ENCODE measurements around the gene ZNRF1. TPM values are rescaled to one million over a fixed set of nuclear protein-coding genes. Genes with fewer than 3 reads are reported as not detected.

The ZNRF1 gene
- total and polyA plus RNA-seq, 8 donors, result 8.8 to 40.1 (median 14.0) TPM

DNA sequence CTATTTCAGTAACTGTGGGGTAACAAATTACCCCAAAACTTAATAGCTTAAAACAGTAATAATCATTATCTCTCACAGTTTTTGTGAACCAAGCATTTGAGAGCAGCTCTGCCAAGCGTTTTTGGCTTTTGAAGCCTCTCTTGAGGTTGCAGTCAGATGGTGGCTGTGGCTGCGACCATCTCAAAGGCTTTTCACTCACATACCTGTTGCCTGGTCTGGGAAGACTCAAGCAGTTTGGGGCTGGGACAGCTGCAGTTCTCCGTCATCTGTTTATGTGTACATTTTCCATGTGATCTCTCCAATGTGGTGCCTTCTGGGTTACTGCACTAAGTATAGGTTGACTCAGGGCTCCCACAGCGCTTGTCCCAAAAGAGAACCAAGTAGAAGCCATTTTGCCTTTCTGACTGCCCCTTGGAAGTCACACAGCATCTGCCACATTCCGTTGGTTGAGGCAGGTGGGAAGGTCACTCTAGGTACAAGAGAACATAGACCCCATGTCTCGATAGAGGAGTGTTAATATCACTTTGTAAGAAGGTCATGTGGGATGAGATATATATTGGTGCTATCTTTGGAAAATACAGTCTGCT lies 68.1 kb downstream of the ZNRF1 start:
- peak overlapping the region; percentile 37 to 88 (median 83) for H3K27ac ChIP-seq
- WGBS, 5 donors, result 75 to 91% (median 87%) methylated on average over 6 of the region's 6 CpGs
- intact Hi-C loops (cut with DNase I; ENCODE audit: low total_unique reads), result no loop called here

GRCh38 chr16:75068085-75069031 lies 69.5 kb downstream of the ZNRF1 start:
- Histone ChIP-seq H3K27me3 (no peaks in the 10 kb centered on the region), H3K4me3 (no peak overlapping the region), H3K9me3 (no peaks in the 10 kb centered on the region), H3K4me1 (peaks cover 58 to 91% (median 77%) of the 10 kb centered on the region in 4 donors), H3K36me3 (no peaks in the 10 kb centered on the region), H3K27ac (peak overlapping the region in 3 of 5 donors; percentile 30 to 69 (median 62))
- WGBS, 5 donors, result 70 to 76% (median 72%) methylated on average over 10 of the region's 10 CpGs
- DNase-seq, result no peak
- intact Hi-C loops (cut with DNase I; ENCODE audit: low total_unique reads), result no loop called here
- TF ChIP-seq CTCF (IDR thresholded peaks at IDR 0.05), result no peak
- no peak for TF ChIP-seq EP300 (IDR thresholded peaks at IDR 0.05)
- no peak for TF ChIP-seq POLR2A (IDR thresholded peaks at IDR 0.05)
- TF ChIP-seq POLR2AphosphoS5 (IDR thresholded peaks at IDR 0.05), result no peak

More for the DNA sequence above, 68.1 kb downstream of the ZNRF1 start:
- no peaks in the 10 kb centered on the region for H3K36me3 ChIP-seq
- H3K4me3 ChIP-seq, result no peak overlapping the region
- TF ChIP-seq POLR2A (IDR thresholded peaks at IDR 0.05), result no peak
- TF ChIP-seq EP300 (IDR thresholded peaks at IDR 0.05), result no peak
- no peak for TF ChIP-seq POLR2AphosphoS5 (IDR thresholded peaks at IDR 0.05)
- no peak for TF ChIP-seq CTCF (IDR thresholded peaks at IDR 0.05)
- no peaks in the 10 kb centered on the region for H3K27me3 ChIP-seq
- H3K9me3 ChIP-seq, result no peaks in the 10 kb centered on the region
- peaks cover 62 to 93% (median 82%) of the 10 kb centered on the region in 4 donors for H3K4me1 ChIP-seq
- no peak for DNase-seq

DNA sequence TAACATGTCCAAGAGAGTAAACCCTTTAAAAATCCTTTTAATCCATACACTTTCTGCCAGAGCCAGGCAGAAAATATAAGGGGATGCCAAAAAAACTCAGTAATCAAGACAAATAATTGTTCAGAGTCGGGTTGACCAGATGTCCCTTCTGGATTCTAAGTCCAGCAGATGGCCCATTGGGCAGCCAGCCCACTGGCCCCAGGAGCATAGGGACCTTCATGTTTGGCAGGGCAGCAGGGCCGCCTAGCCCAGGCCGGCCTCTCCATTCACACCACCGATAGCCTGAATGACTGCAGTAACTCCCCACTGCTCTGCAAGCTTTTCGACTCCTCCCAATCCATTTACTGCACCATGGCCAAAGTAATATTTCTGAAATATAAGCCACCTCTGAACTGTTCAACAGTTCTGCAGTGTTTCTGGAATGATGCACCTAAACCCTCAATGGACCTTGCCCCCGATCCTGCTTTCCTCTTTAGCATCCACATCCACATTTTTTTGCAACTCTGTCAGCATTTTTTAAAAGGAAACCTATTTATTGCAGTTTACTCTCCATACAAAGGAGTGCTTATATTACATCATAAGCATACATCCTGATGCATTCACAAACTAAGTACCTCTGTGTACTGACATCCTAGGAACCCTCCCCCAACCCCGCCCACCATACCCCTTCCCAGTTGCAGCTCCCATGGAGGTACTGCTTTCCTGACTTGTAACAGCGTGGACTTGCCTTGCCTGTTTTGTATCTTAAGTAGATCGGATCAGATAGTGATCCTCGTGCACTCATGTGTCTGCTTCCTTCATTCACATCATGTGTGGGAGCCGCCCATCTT lies 71.4 kb downstream of the ZNRF1 start:
- no peaks in the 10 kb centered on the region for H3K36me3 ChIP-seq
- H3K4me1 ChIP-seq, result peaks cover 47 to 91% (median 71%) of the 10 kb centered on the region in 4 donors
- H3K27ac ChIP-seq, result peak overlapping the region; percentile 36 to 74 (median 66)
- no peaks in the 10 kb centered on the region for H3K27me3 ChIP-seq
- intact Hi-C loops (cut with DNase I; ENCODE audit: low total_unique reads), result no loop called here
- no peak for TF ChIP-seq POLR2AphosphoS5 (IDR thresholded peaks at IDR 0.05)
- TF ChIP-seq EP300 (IDR thresholded peaks at IDR 0.05), result no peak
- no peak for TF ChIP-seq CTCF (IDR thresholded peaks at IDR 0.05)
- no peak for TF ChIP-seq POLR2A (IDR thresholded peaks at IDR 0.05)
- no peaks in the 10 kb centered on the region for H3K9me3 ChIP-seq
- no peak overlapping the region for H3K4me3 ChIP-seq
- WGBS, 5 donors, result 42 to 50% (median 43%) methylated on average over 11 of the region's 11 CpGs
- peak; percentile 59 to 62 for DNase-seq

GRCh38 chr16:75071621-75072020 lies 72.8 kb downstream of the ZNRF1 start:
- 65 to 83% (median 76%) methylated on average over 3 of the region's 3 CpGs for WGBS, 5 donors
- Histone ChIP-seq H3K9me3 (no peaks in the 10 kb centered on the region), H3K27ac (peak overlapping the region in 2 of 5 donors; percentile 23 to 62), H3K27me3 (no peaks in the 10 kb centered on the region), H3K4me3 (no peak overlapping the region), H3K4me1 (peaks cover 47 to 90% (median 67%) of the 10 kb centered on the region in 4 donors), H3K36me3 (no peaks in the 10 kb centered on the region)
- no peak for TF ChIP-seq EP300 (IDR thresholded peaks at IDR 0.05)
- no peak for TF ChIP-seq CTCF (IDR thresholded peaks at IDR 0.05)
- no peak for TF ChIP-seq POLR2AphosphoS5 (IDR thresholded peaks at IDR 0.05)
- TF ChIP-seq POLR2A (IDR thresholded peaks at IDR 0.05), result no peak
- DNase-seq, result no peak
- intact Hi-C loops (cut with DNase I; ENCODE audit: low total_unique reads), result no loop called here

Measured in stomach (tissue), 9 donors.